HG03108 (cell line): ENCODE results near the gene TTC1.
A peak's percentile ranks its signal among the peaks of the same experiment; 100 is the strongest.

Experiments used
- ATAC-seq: cut with Tn5 transposase; IDR thresholded peaks from one replicate; pipeline ENCODE4 v1.9.1; 2021; ENCODE audit warnings: moderate library complexity; ENCODE audit not compliant: unreplicated experiment

TTC1 gene

GRCh38 chr5:160082614-160083500 lies 73.9 kb downstream of the TTC1 start:
- no peak for ATAC-seq

- ATAC-seq, result no peak
These were observed 74.6 kb downstream of the TTC1 start for GRCh38 chr5:160083501-160083900.

- ATAC-seq, result no peak
These were observed 75.2 kb downstream of the TTC1 start for GRCh38 chr5:160084144-160084543.

- no peak for ATAC-seq
These were observed 78.3 kb downstream of the TTC1 start for GRCh38 chr5:160087199-160087598.

GRCh38 chr5:160088805-160089204 lies 79.9 kb downstream of the TTC1 start:
- ATAC-seq, result no peak

GRCh38 chr5:160089531-160089930 lies 80.6 kb downstream of the TTC1 start:
- ATAC-seq, result no peak

- ATAC-seq, result no peak
These were observed 81.1 kb downstream of the TTC1 start for GRCh38 chr5:160090059-160090458.

GRCh38 chr5:160092514-160092913 lies 83.6 kb downstream of the TTC1 start:
- no peak for ATAC-seq

GRCh38 chr5:160092960-160093707 lies 84.2 kb downstream of the TTC1 start:
- no peak for ATAC-seq

GRCh38 chr5:160096178-160096577 lies 87.2 kb downstream of the TTC1 start:
- no peak for ATAC-seq

GRCh38 chr5:160097991-160098390 lies 89.1 kb downstream of the TTC1 start:
- ATAC-seq, result no peak

GRCh38 chr5:160105686-160106360 lies 96.9 kb downstream of the TTC1 start:
- ATAC-seq, result peak; percentile 87

- ATAC-seq, result no peak
These were observed 99.2 kb downstream of the TTC1 start for GRCh38 chr5:160108124-160108523.
